Measurements from ENCODE around the gene WRAP73.

DNA sequence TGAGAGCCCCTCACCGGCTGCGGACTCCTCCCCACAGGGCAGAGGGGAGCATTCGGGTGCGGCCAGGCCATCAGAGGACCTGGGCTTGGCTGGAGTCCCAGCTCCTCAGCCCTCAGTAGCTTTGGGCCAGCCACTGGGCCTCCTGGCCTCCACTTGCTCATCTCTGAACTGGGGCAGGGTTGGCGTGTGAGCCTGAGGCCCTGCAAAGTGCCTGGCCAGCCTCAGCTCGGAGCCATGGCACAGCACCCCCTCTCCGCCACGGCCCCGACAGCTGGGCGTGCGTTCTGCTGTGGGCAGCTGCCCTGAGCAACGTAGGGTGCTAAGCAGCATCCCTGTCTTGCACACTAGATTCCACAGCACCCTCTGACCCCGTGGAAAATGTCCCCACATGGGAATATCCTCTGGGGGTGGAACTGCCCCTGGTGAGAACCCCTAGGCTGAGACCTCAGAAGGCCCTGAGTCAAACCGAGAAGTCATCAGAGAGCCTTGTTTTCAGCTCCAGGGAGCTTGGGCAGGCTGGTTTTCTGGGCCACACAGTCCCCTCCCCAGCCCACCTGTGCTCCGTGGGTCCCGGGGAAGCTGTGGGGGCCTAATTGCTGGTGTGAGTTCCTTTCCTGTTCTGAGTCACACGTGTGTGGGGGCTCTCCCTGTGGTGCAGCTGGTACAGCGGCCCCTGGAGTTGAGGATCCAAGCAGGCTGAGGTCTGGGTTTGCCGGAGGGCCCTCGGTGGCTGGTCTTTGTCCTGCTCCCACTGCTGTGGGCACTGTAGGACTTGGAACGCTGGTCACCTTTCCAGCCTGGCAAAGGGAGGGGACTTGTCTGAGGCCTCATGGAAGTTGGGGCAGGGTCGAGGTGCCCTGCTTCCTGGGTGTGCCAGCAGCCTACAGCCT, 26.9 kb upstream of the WRAP73 start:
- TF ChIP-seq, protein P1, sequence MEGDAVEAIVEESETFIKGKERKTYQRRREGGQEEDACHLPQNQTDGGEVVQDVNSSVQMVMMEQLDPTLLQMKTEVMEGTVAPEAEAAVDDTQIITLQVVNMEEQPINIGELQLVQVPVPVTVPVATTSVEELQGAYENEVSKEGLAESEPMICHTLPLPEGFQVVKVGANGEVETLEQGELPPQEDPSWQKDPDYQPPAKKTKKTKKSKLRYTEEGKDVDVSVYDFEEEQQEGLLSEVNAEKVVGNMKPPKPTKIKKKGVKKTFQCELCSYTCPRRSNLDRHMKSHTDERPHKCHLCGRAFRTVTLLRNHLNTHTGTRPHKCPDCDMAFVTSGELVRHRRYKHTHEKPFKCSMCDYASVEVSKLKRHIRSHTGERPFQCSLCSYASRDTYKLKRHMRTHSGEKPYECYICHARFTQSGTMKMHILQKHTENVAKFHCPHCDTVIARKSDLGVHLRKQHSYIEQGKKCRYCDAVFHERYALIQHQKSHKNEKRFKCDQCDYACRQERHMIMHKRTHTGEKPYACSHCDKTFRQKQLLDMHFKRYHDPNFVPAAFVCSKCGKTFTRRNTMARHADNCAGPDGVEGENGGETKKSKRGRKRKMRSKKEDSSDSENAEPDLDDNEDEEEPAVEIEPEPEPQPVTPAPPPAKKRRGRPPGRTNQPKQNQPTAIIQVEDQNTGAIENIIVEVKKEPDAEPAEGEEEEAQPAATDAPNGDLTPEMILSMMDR (conservative IDR thresholded peaks at IDR 0.05; ENCODE audit: low read depth in 2 of 2) = no peak
- TF ChIP-seq EZH2phosphoT487 (IDR thresholded peaks at IDR 0.05; ENCODE audit: unreplicated experiment) (no peak), POLR2AphosphoS5 (IDR thresholded peaks at IDR 0.05; ENCODE audit: low read depth) (no peak), EZH2 (IDR thresholded peaks at IDR 0.05; ENCODE audit: low read depth, unreplicated experiment) (no peak), CREB1 (CRISPR knock-in tag; IDR thresholded peaks at IDR 0.05; ENCODE audit: low read depth) (no peak), ZNF114 (CRISPR knock-in tag; IDR thresholded peaks at IDR 0.05) (no peak), JUNB (IDR thresholded peaks at IDR 0.05; ENCODE audit: unreplicated experiment) (no peak), ZNF331 (CRISPR knock-in tag; IDR thresholded peaks at IDR 0.05; ENCODE audit: low read depth) (no peak)
- TF ChIP-seq, protein P2, sequence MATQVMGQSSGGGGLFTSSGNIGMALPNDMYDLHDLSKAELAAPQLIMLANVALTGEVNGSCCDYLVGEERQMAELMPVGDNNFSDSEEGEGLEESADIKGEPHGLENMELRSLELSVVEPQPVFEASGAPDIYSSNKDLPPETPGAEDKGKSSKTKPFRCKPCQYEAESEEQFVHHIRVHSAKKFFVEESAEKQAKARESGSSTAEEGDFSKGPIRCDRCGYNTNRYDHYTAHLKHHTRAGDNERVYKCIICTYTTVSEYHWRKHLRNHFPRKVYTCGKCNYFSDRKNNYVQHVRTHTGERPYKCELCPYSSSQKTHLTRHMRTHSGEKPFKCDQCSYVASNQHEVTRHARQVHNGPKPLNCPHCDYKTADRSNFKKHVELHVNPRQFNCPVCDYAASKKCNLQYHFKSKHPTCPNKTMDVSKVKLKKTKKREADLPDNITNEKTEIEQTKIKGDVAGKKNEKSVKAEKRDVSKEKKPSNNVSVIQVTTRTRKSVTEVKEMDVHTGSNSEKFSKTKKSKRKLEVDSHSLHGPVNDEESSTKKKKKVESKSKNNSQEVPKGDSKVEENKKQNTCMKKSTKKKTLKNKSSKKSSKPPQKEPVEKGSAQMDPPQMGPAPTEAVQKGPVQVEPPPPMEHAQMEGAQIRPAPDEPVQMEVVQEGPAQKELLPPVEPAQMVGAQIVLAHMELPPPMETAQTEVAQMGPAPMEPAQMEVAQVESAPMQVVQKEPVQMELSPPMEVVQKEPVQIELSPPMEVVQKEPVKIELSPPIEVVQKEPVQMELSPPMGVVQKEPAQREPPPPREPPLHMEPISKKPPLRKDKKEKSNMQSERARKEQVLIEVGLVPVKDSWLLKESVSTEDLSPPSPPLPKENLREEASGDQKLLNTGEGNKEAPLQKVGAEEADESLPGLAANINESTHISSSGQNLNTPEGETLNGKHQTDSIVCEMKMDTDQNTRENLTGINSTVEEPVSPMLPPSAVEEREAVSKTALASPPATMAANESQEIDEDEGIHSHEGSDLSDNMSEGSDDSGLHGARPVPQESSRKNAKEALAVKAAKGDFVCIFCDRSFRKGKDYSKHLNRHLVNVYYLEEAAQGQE (IDR thresholded peaks at IDR 0.05; ENCODE audit: unreplicated experiment) = no peak

Data from GM23338 (cell line).